ENCODE results near the gene APCDD1L. TPM values are rescaled to one million over a fixed set of nuclear protein-coding genes. Genes with fewer than 3 reads are reported as not detected.
A peak's percentile ranks its signal among the peaks of the same experiment; 100 is the strongest.

The APCDD1L gene
- total RNA-seq, 2 experiments from 2014 or later, result not detected

- peaks cover 6% of the 10 kb centered on the region for H3K9me3 Mint-ChIP-seq
- H3K4me1 Mint-ChIP-seq, result no peaks in the 10 kb centered on the region
- no peak overlapping the region for H3K4me3 Mint-ChIP-seq
- POLR2A ChIA-PET, result no interaction called here
- H3K36me3 Mint-ChIP-seq (ENCODE audit: low read depth), result peaks cover 37% of the 10 kb centered on the region
- CTCF ChIA-PET, result no interaction called here
- no peak overlapping the region for H3K27ac Mint-ChIP-seq
- no peak for DNase-seq
- H3K27me3 Mint-ChIP-seq, result no peaks in the 10 kb centered on the region
Observed at GRCh38 chr20:58452667-58453255, 62.4 kb downstream of the APCDD1L start.

- DNase-seq, result no peak
- H3K4me3 Mint-ChIP-seq, result no peak overlapping the region
- H3K4me1 Mint-ChIP-seq, result no peaks in the 10 kb centered on the region
- H3K27ac Mint-ChIP-seq, result no peak overlapping the region
- ChIA-PET CTCF (no interaction called here), POLR2A (no interaction called here)
- H3K27me3 Mint-ChIP-seq, result no peaks in the 10 kb centered on the region
- H3K36me3 Mint-ChIP-seq (ENCODE audit: low read depth), result peaks cover 38% of the 10 kb centered on the region
- peaks cover 6% of the 10 kb centered on the region for H3K9me3 Mint-ChIP-seq
Observed at GRCh38 chr20:58450254-58450653, 64.9 kb downstream of the APCDD1L start.

GRCh38 chr20:58449681-58450221 is 65.4 kb downstream of the APCDD1L start:
- DNase-seq, result no peak
- H3K36me3 Mint-ChIP-seq (ENCODE audit: low read depth), result peaks cover 41% of the 10 kb centered on the region
- H3K9me3 Mint-ChIP-seq, result peaks cover 6% of the 10 kb centered on the region
- no peak overlapping the region for H3K4me3 Mint-ChIP-seq
- CTCF ChIA-PET, result no interaction called here
- H3K27ac Mint-ChIP-seq, result no peak overlapping the region
- no peaks in the 10 kb centered on the region for H3K27me3 Mint-ChIP-seq
- POLR2A ChIA-PET, result no interaction called here
- no peaks in the 10 kb centered on the region for H3K4me1 Mint-ChIP-seq

GRCh38 chr20:58448958-58449357 is 66.2 kb downstream of the APCDD1L start:
- peaks cover 41% of the 10 kb centered on the region for H3K36me3 Mint-ChIP-seq (ENCODE audit: low read depth)
- no peak overlapping the region for H3K27ac Mint-ChIP-seq
- peaks cover 2% of the 10 kb centered on the region for H3K4me1 Mint-ChIP-seq
- ChIA-PET CTCF (interaction anchor here (0.6 to 2.9 kb wide), 2 partner anchors 204 to 215 kb away, joined by 3 to 10 read pairs; no protein-coding TSS in a partner anchor), POLR2A (interaction anchor here (1.4 kb wide), 1 partner anchor 212 kb away, joined by 4 read pairs; no protein-coding TSS in a partner anchor)
- no peak for DNase-seq
- H3K9me3 Mint-ChIP-seq, result peaks cover under 1% of the 10 kb centered on the region
- H3K4me3 Mint-ChIP-seq, result no peak overlapping the region
- no peaks in the 10 kb centered on the region for H3K27me3 Mint-ChIP-seq

GRCh38 chr20:58447511-58448391 is 67.4 kb downstream of the APCDD1L start:
- DNase-seq, result peak; percentile 57
- CTCF ChIA-PET, result interaction anchor here (0.8 to 2.9 kb wide), 7 partner anchors 14 to 239 kb away, joined by 3 to 10 read pairs (median 5); partner anchors contain the start of gene VAPB
- POLR2A ChIA-PET, result interaction anchor here (1.1 to 1.4 kb wide), 2 partner anchors 10 to 210 kb away, joined by 3 to 4 read pairs; no protein-coding TSS in a partner anchor

GRCh38 chr20:58446960-58447265 is 68.3 kb downstream of the APCDD1L start:
- DNase-seq, result no peak
- Mint-ChIP-seq H3K4me3 (no peak overlapping the region), H3K27ac (no peak overlapping the region), H3K27me3 (no peaks in the 10 kb centered on the region), H3K4me1 (peaks cover 2% of the 10 kb centered on the region), H3K36me3 (ENCODE audit: low read depth) (peaks cover 51% of the 10 kb centered on the region), H3K9me3 (no peaks in the 10 kb centered on the region)
- POLR2A ChIA-PET, result interaction anchor here (1.1 kb wide), 1 partner anchor 10 kb away, joined by 3 read pairs; no protein-coding TSS in a partner anchor
- CTCF ChIA-PET, result interaction anchor here (0.8 to 2.9 kb wide), 7 partner anchors 13 to 238 kb away, joined by 3 to 10 read pairs (median 5); partner anchors contain the start of gene VAPB

More at GRCh38 chr20:58447511-58448391, 67.4 kb downstream of the APCDD1L start:
- Mint-ChIP-seq H3K27me3 (no peaks in the 10 kb centered on the region), H3K4me1 (peaks cover 2% of the 10 kb centered on the region), H3K27ac (no peak overlapping the region), H3K9me3 (no peaks in the 10 kb centered on the region), H3K4me3 (no peak overlapping the region), H3K36me3 (ENCODE audit: low read depth) (peaks cover 47% of the 10 kb centered on the region)

- Mint-ChIP-seq H3K27ac (no peak overlapping the region), H3K36me3 (ENCODE audit: low read depth) (peaks cover 48% of the 10 kb centered on the region), H3K4me1 (peaks cover 2% of the 10 kb centered on the region), H3K27me3 (no peaks in the 10 kb centered on the region), H3K9me3 (no peaks in the 10 kb centered on the region), H3K4me3 (no peak overlapping the region)
- ChIA-PET POLR2A (no interaction called here), CTCF (interaction anchor here (2.1 to 2.9 kb wide), 3 partner anchors 201 to 212 kb away, joined by 9 to 10 read pairs (median 10); no protein-coding TSS in a partner anchor)
- no peak for DNase-seq
Observed at GRCh38 chr20:58446264-58446959, 68.8 kb downstream of the APCDD1L start.

GRCh38 chr20:58444746-58445255 is 70.4 kb downstream of the APCDD1L start:
- no peak for DNase-seq
- ChIA-PET POLR2A (no interaction called here), CTCF (no interaction called here)
- H3K4me1 Mint-ChIP-seq, result peaks cover 2% of the 10 kb centered on the region
- no peaks in the 10 kb centered on the region for H3K9me3 Mint-ChIP-seq
- no peak overlapping the region for H3K27ac Mint-ChIP-seq
- H3K4me3 Mint-ChIP-seq, result no peak overlapping the region
- peaks cover 46% of the 10 kb centered on the region for H3K36me3 Mint-ChIP-seq (ENCODE audit: low read depth)
- no peaks in the 10 kb centered on the region for H3K27me3 Mint-ChIP-seq

GRCh38 chr20:58441723-58442122 is 73.5 kb downstream of the APCDD1L start:
- Mint-ChIP-seq H3K9me3 (no peaks in the 10 kb centered on the region), H3K36me3 (ENCODE audit: low read depth) (peaks cover 53% of the 10 kb centered on the region), H3K27ac (no peak overlapping the region), H3K4me3 (no peak overlapping the region), H3K4me1 (peaks cover 15% of the 10 kb centered on the region), H3K27me3 (no peaks in the 10 kb centered on the region)
- POLR2A ChIA-PET, result interaction anchor here (0.6 to 0.8 kb wide), 2 partner anchors 53 to 940 kb away, joined by 3 to 5 read pairs; partner anchors contain the start of gene VAPB
- CTCF ChIA-PET, result interaction anchor here (0.6 to 1.1 kb wide), 2 partner anchors 9 to 670 kb away, joined by 3 to 4 read pairs; no protein-coding TSS in a partner anchor
- no peak for DNase-seq

GRCh38 chr20:58440021-58440767 is 75.0 kb downstream of the APCDD1L start:
- ChIA-PET POLR2A (no interaction called here), CTCF (no interaction called here)
- H3K4me3 Mint-ChIP-seq, result no peak overlapping the region
- H3K27me3 Mint-ChIP-seq, result no peaks in the 10 kb centered on the region
- H3K9me3 Mint-ChIP-seq, result no peaks in the 10 kb centered on the region
- DNase-seq, result no peak
- H3K4me1 Mint-ChIP-seq, result peaks cover 17% of the 10 kb centered on the region
- H3K36me3 Mint-ChIP-seq (ENCODE audit: low read depth), result peaks cover 59% of the 10 kb centered on the region
- no peak overlapping the region for H3K27ac Mint-ChIP-seq

GRCh38 chr20:58438970-58439808 is 76.0 kb downstream of the APCDD1L start:
- no peaks in the 10 kb centered on the region for H3K27me3 Mint-ChIP-seq
- ChIA-PET CTCF (interaction anchor here (1.2 kb wide), 1 partner anchor 24 kb away, joined by 6 read pairs; no protein-coding TSS in a partner anchor), POLR2A (no interaction called here)
- H3K4me3 Mint-ChIP-seq, result no peak overlapping the region
- H3K9me3 Mint-ChIP-seq, result no peaks in the 10 kb centered on the region
- peaks cover 17% of the 10 kb centered on the region for H3K4me1 Mint-ChIP-seq
- DNase-seq, result no peak
- H3K36me3 Mint-ChIP-seq (ENCODE audit: low read depth), result peaks cover 51% of the 10 kb centered on the region
- no peak overlapping the region for H3K27ac Mint-ChIP-seq
